Measurements from ENCODE around the gene IFNGR2.

The IFNGR2 gene

DNA sequence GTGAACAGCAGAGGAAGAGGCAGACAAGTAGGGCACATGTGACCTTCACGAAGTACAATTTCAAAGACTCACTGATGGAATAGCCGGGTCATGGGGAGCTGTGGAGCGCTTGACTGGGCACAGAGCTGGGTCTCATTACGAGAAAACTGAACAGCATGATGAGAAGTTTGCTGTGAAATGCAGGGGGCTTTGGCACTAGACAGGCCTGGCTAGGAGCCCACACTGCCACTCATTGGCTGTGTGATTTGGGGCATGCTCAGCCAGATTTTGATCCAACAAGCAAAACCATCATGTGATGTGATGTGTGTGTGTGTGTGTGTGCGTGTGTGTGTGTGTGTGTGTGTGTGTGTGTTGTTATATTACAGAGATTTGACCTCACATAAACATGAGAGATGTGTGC is 4.9 kb upstream of the IFNGR2 start:
- Histone ChIP-seq H2AFZ (ENCODE audit: low read length) (no peak overlapping the region), H3K4me3 (ENCODE audit: low read length in 2 of 2) (no peak overlapping the region), H3K27ac (replicated peaks; ENCODE audit: low read length) (no peak overlapping the region), H3K79me1 (ENCODE audit: low read depth, low read length) (peaks cover 2% of the 10 kb centered on the region), H3K9ac (ENCODE audit: low read depth, low read length, poor library complexity) (no peak overlapping the region), H4K91ac (ENCODE audit: low read depth, low read length, poor library complexity) (no peak overlapping the region), H2BK5ac (ENCODE audit: low read length) (no peak overlapping the region), H4K8ac (ENCODE audit: low read depth, low read length) (no peak overlapping the region), H3K4me1 (ENCODE audit: control insufficient read depth in 2 of 2, insufficient read depth in 1 of 2, low read depth in 1 of 2, low read length in 2 of 2) (peaks cover 0 to 6% of the 10 kb centered on the region in 2 donors), H2BK12ac (ENCODE audit: low read length) (no peak overlapping the region), H3K9me3 (replicated peaks in 1 of 2; ENCODE audit: control insufficient read depth in 2 of 2, insufficient read depth in 1 of 2, low read depth in 1 of 2, low read length in 2 of 2) (no peaks in the 10 kb centered on the region), H2BK120ac (ENCODE audit: low read depth, low read length) (no peak overlapping the region), H3K18ac (ENCODE audit: low read length) (no peak overlapping the region), H3K36me3 (replicated peaks in 1 of 2; ENCODE audit: control insufficient read depth in 2 of 2, insufficient read depth in 2 of 2, low read length in 2 of 2) (no peaks in the 10 kb centered on the region), H2BK15ac (ENCODE audit: low read length) (peak overlapping the region; percentile 37), H3K4ac (ENCODE audit: low read length) (peak overlapping the region; percentile 76), H3K23ac (ENCODE audit: low read depth, low read length, poor library complexity) (no peak overlapping the region), H2AK5ac (ENCODE audit: low read depth, low read length) (peak overlapping the region; percentile 74), H3K27me3 (ENCODE audit: control insufficient read depth in 3 of 3, insufficient read depth in 3 of 3, low read depth in 1 of 3, low read length in 3 of 3) (peaks cover 0 to 2% (median 0%) of the 10 kb centered on the region in 3 experiments), H3K14ac (ENCODE audit: low read length) (no peak overlapping the region), H3K4me2 (ENCODE audit: insufficient read depth, low read length, poor library complexity, severe bottlenecking) (no peak overlapping the region)
- DNase-seq (ENCODE audit: low spot score), result no peak
- WGBS, 2 donors (ENCODE audit: extremely low coverage in 2 of 2, insufficient read length in 2 of 2, insufficient replicate concordance in 1 of 2), result no CpG with 5 or more reads among the region's 5 CpGs

DNA sequence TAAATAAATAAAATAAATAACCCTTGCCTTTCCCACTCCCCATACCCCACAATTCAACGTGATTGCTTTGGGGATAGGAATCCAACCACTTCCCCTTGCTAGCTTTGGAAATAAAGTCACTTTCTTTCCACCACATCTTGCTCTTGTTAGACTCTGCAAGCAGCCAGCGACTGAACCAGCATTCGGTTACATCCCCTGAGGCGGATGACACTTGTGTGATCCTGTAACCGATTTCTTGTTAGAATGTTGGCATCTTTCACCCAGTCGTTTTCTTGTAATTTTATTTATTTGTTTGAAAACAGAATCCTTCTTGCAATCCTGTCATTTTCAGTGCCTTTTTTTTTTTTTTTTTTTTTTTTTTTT is 1.6 kb upstream of the IFNGR2 start:
- no peak overlapping the region for H4K91ac ChIP-seq (ENCODE audit: low read depth, low read length, poor library complexity)
- no peak overlapping the region for H3K14ac ChIP-seq (ENCODE audit: low read length)
- DNase-seq (ENCODE audit: low spot score), result no peak
- H3K4me1 ChIP-seq (ENCODE audit: control insufficient read depth in 2 of 2, insufficient read depth in 1 of 2, low read depth in 1 of 2, low read length in 2 of 2), result peaks cover 0 to 5% of the 10 kb centered on the region in 2 donors
- no peak overlapping the region for H2BK15ac ChIP-seq (ENCODE audit: low read length)
- no peak overlapping the region for H3K23ac ChIP-seq (ENCODE audit: low read depth, low read length, poor library complexity)
- no peak overlapping the region for H3K4me3 ChIP-seq (ENCODE audit: low read length in 2 of 2)
- peaks cover 3 to 6% of the 10 kb centered on the region in 2 donors for H3K36me3 ChIP-seq (replicated peaks in 1 of 2; ENCODE audit: control insufficient read depth in 2 of 2, insufficient read depth in 2 of 2, low read length in 2 of 2)
- H3K9ac ChIP-seq (ENCODE audit: low read depth, low read length, poor library complexity), result no peak overlapping the region
- no peak overlapping the region for H2BK12ac ChIP-seq (ENCODE audit: low read length)
- no peak overlapping the region for H3K27ac ChIP-seq (replicated peaks; ENCODE audit: low read length)
- no peak overlapping the region for H2AFZ ChIP-seq (ENCODE audit: low read length)
- no peak overlapping the region for H3K4ac ChIP-seq (ENCODE audit: low read length)
- no peak overlapping the region for H2BK5ac ChIP-seq (ENCODE audit: low read length)
- H3K27me3 ChIP-seq (ENCODE audit: control insufficient read depth in 3 of 3, insufficient read depth in 3 of 3, low read depth in 1 of 3, low read length in 3 of 3), result peaks cover 0 to 4% (median 0%) of the 10 kb centered on the region in 3 experiments
- H3K79me1 ChIP-seq (ENCODE audit: low read depth, low read length), result peaks cover 6% of the 10 kb centered on the region
- H3K18ac ChIP-seq (ENCODE audit: low read length), result no peak overlapping the region
- H2BK120ac ChIP-seq (ENCODE audit: low read depth, low read length), result no peak overlapping the region
- peaks cover 0 to 2% of the 10 kb centered on the region in 2 donors for H3K9me3 ChIP-seq (replicated peaks in 1 of 2; ENCODE audit: control insufficient read depth in 2 of 2, insufficient read depth in 1 of 2, low read depth in 1 of 2, low read length in 2 of 2)
- H3K4me2 ChIP-seq (ENCODE audit: insufficient read depth, low read length, poor library complexity, severe bottlenecking), result no peak overlapping the region
- H2AK5ac ChIP-seq (ENCODE audit: low read depth, low read length), result no peak overlapping the region
- H4K8ac ChIP-seq (ENCODE audit: low read depth, low read length), result no peak overlapping the region
- WGBS, 2 donors (ENCODE audit: extremely low coverage in 2 of 2, insufficient read length in 2 of 2, insufficient replicate concordance in 1 of 2), result no CpG with 5 or more reads among the region's 6 CpGs

DNA sequence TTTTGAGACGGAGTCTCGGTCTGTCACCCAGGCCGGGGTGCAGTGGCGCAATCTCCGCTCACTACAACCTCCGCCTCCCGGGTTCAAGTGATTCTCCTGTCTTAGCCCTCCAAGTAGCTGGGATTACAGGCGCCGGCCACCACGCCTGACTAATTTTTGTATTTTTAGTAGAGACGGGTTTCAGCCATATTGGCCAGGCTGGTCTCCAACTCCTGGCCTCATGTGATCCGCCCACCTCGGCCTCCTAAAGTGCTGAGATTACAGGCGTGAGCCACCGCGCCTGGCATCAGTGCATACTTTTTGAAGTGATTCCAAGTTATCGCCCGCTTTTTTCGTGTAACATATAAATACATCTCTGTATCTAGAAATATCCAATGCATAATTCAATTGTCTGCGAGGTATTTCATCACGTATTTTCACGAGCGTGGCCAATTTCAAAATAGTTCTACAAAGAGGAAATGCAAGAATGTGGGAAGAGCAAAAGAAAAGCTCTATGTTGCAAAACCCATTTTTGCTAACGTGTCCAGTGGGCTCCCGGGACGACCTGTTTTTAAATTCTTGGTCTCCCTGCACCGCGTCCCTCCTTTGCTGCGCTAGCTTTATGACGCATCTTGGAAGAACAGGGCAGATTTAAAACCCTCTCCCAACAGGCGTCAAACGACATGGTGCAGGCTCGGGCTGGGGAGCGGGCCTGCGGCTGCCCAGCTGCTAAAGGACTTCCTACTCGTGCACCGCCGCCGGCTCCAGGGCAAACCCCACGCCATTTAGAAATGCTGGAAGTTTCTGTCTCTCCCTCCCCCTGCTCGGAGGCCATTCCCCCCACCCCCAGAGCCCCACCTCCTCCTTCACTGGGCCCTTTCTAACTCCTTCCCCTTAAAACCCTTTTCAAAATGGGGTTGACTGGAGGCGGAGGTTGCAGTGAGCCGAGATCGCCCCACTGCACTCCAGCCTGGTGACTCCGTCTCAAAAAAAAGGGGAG is 923 bp upstream of the IFNGR2 start:
- H2BK120ac ChIP-seq (ENCODE audit: low read depth, low read length), result peak overlapping the region; percentile 96
- no CpG with 5 or more reads among the region's 45 CpGs for WGBS, 2 donors (ENCODE audit: extremely low coverage in 2 of 2, insufficient read length in 2 of 2, insufficient replicate concordance in 1 of 2)
- no peak overlapping the region for H4K91ac ChIP-seq (ENCODE audit: low read depth, low read length, poor library complexity)
- H3K18ac ChIP-seq (ENCODE audit: low read length), result peak overlapping the region; percentile 61
- H3K27ac ChIP-seq (replicated peaks; ENCODE audit: low read length), result peak overlapping the region; percentile 50
- H3K9me3 ChIP-seq (replicated peaks in 1 of 2; ENCODE audit: control insufficient read depth in 2 of 2, insufficient read depth in 1 of 2, low read depth in 1 of 2, low read length in 2 of 2), result peaks cover 0 to 2% of the 10 kb centered on the region in 2 donors
- peaks cover 0 to 5% of the 10 kb centered on the region in 2 donors for H3K4me1 ChIP-seq (ENCODE audit: control insufficient read depth in 2 of 2, insufficient read depth in 1 of 2, low read depth in 1 of 2, low read length in 2 of 2)
- H3K36me3 ChIP-seq (replicated peaks in 1 of 2; ENCODE audit: control insufficient read depth in 2 of 2, insufficient read depth in 2 of 2, low read length in 2 of 2), result peaks cover 3 to 11% of the 10 kb centered on the region in 2 donors
- H2BK5ac ChIP-seq (ENCODE audit: low read length), result no peak overlapping the region
- no peak overlapping the region for H3K23ac ChIP-seq (ENCODE audit: low read depth, low read length, poor library complexity)
- peaks cover 0 to 4% (median 0%) of the 10 kb centered on the region in 3 experiments for H3K27me3 ChIP-seq (ENCODE audit: control insufficient read depth in 3 of 3, insufficient read depth in 3 of 3, low read depth in 1 of 3, low read length in 3 of 3)
- H2AK5ac ChIP-seq (ENCODE audit: low read depth, low read length), result no peak overlapping the region
- H3K4ac ChIP-seq (ENCODE audit: low read length), result no peak overlapping the region
- H2BK15ac ChIP-seq (ENCODE audit: low read length), result no peak overlapping the region
- H2AFZ ChIP-seq (ENCODE audit: low read length), result peak overlapping the region; percentile 91
- peak overlapping the region in 1 of 2 donors; percentile 58 for H3K4me3 ChIP-seq (ENCODE audit: low read length in 2 of 2)
- peaks cover 6% of the 10 kb centered on the region for H3K79me1 ChIP-seq (ENCODE audit: low read depth, low read length)
- H4K8ac ChIP-seq (ENCODE audit: low read depth, low read length), result no peak overlapping the region
- no peak overlapping the region for H2BK12ac ChIP-seq (ENCODE audit: low read length)
- peak; percentile 39 for DNase-seq (ENCODE audit: low spot score)
- H3K9ac ChIP-seq (ENCODE audit: low read depth, low read length, poor library complexity), result no peak overlapping the region
- peak overlapping the region; percentile 61 for H3K4me2 ChIP-seq (ENCODE audit: insufficient read depth, low read length, poor library complexity, severe bottlenecking)
- no peak overlapping the region for H3K14ac ChIP-seq (ENCODE audit: low read length)
